Spleen (tissue), 7 donors: ENCODE results near the gene HNF1A.

ENCODE experiments used
- POLR2A ChIP-seq, 3 donors: fragments of 450-650 bp; IDR thresholded peaks; one replicate each; pipeline ENCODE4 v1.5.1; 2017; ENCODE audit warnings: antibody characterized with exemption in 3 of 3, mild to moderate bottlenecking in 1 of 3
- POLR2AphosphoS5 ChIP-seq, 3 donors: sonication (generic); formaldehyde crosslinking; IDR thresholded peaks; one replicate each; pipeline ENCODE4 v1.5.1; 2017; ENCODE audit warnings: antibody characterized with exemption in 3 of 3
- TF ChIP-seq, protein P1 (sequence below), 11 experiments: fragments of 200-600 bp in 7 of 11; fragments of 450-650 bp in 4 of 11; sonication (generic) in 4 of 11; IDR thresholded peaks in 8 of 11; conservative IDR thresholded peaks in 3 of 11; 1 replicate in 7 of 11; 2 replicates in 4 of 11; pipeline versions ENCODE4 v1.4.0 to v1.8.0; 2016 to 2021; ENCODE audit warnings: antibody characterized with exemption in 11 of 11, inconsistent platforms in 4 of 11, mild to moderate bottlenecking in 1 of 11
- donor health status: DM: no; HTN: no; CAD: no; lungs with moderate emphysema.
- donor health status: DM: no; HTN: no; CAD: no.
- donor health status: DM: no; HTN: no; CAD: no.

DNA sequence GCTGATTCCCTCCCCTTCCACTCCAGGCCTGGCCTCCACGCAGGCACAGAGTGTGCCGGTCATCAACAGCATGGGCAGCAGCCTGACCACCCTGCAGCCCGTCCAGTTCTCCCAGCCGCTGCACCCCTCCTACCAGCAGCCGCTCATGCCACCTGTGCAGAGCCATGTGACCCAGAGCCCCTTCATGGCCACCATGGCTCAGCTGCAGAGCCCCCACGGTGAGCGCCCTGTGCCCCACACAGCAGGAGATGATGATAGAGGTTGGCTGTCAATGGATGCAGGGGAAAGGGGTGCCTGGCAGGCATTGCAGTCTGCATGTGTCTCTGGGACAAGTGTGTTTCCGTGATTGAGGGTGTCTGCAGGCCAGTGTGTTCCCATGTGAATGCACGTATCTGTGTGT lies 19.1 kb downstream of the HNF1A start:
- TF ChIP-seq, protein P1, sequence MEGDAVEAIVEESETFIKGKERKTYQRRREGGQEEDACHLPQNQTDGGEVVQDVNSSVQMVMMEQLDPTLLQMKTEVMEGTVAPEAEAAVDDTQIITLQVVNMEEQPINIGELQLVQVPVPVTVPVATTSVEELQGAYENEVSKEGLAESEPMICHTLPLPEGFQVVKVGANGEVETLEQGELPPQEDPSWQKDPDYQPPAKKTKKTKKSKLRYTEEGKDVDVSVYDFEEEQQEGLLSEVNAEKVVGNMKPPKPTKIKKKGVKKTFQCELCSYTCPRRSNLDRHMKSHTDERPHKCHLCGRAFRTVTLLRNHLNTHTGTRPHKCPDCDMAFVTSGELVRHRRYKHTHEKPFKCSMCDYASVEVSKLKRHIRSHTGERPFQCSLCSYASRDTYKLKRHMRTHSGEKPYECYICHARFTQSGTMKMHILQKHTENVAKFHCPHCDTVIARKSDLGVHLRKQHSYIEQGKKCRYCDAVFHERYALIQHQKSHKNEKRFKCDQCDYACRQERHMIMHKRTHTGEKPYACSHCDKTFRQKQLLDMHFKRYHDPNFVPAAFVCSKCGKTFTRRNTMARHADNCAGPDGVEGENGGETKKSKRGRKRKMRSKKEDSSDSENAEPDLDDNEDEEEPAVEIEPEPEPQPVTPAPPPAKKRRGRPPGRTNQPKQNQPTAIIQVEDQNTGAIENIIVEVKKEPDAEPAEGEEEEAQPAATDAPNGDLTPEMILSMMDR (IDR thresholded peaks at IDR 0.05 in 8 of 11, conservative IDR thresholded peaks at IDR 0.05 in 3 of 11): no peak
- TF ChIP-seq POLR2A (IDR thresholded peaks at IDR 0.05) (no peak), POLR2AphosphoS5 (IDR thresholded peaks at IDR 0.05) (peak in 1 of 3 donors; percentile 47)
